H54 (cell line): Measurements from ENCODE around the gene TBL1X.

Source experiments
- DNase-seq: peaks from one replicate; pipeline ENCODE4 v3.0.0; 2011; ENCODE audit warnings: low spot score, mixed read lengths; ENCODE audit not compliant: insufficient read length
- FAIRE-seq: peaks from 3 replicates; lab custom pipeline; 2011; peaks lifted over from hg19 to GRCh38; lab: Jason Lieb, UNC
- POLR2A ChIP-seq: IDR thresholded peaks from 2 replicates; pipeline ENCODE4 v1.6.1; 2011; ENCODE audit warnings: low read depth, mild to moderate bottlenecking, low read length

The TBL1X gene

GRCh38 chrX:9708086-9708485 is 243.2 kb downstream of the TBL1X start:
- TF ChIP-seq POLR2A: no peak
- FAIRE-seq (no peak), DNase-seq (no peak)

- FAIRE-seq (no peak), DNase-seq (peak; percentile 8)
- no peak for TF ChIP-seq POLR2A
Observed at GRCh38 chrX:9708923-9709553, 244.2 kb downstream of the TBL1X start.

- TF ChIP-seq POLR2A: no peak
- FAIRE-seq: no peak
- DNase-seq: no peak
Observed at GRCh38 chrX:9710332-9710731, 245.5 kb downstream of the TBL1X start.

- no peak for FAIRE-seq
- TF ChIP-seq POLR2A: no peak
- no peak for DNase-seq
Observed at GRCh38 chrX:9717376-9717775, 252.5 kb downstream of the TBL1X start.

GRCh38 chrX:9724711-9725110 is 259.9 kb downstream of the TBL1X start:
- FAIRE-seq: no peak
- TF ChIP-seq POLR2A: no peak
- peak; percentile 1 for DNase-seq

GRCh38 chrX:9728261-9728660 is 263.4 kb downstream of the TBL1X start:
- TF ChIP-seq POLR2A: no peak
- FAIRE-seq (no peak), DNase-seq (no peak)

- TF ChIP-seq POLR2A: no peak
- FAIRE-seq (no peak), DNase-seq (no peak)
Observed at GRCh38 chrX:9729171-9729885, 264.5 kb downstream of the TBL1X start.

- DNase-seq: no peak
- FAIRE-seq: no peak
- TF ChIP-seq POLR2A: no peak
Observed at GRCh38 chrX:9730078-9730477, 265.2 kb downstream of the TBL1X start.

GRCh38 chrX:9730752-9731151 is 265.9 kb downstream of the TBL1X start:
- FAIRE-seq: no peak
- DNase-seq: no peak
- TF ChIP-seq POLR2A: no peak

- TF ChIP-seq POLR2A: no peak
- DNase-seq: no peak
- FAIRE-seq: no peak
Observed at GRCh38 chrX:9737363-9737762, 272.5 kb downstream of the TBL1X start.

GRCh38 chrX:9738151-9738550 is 273.3 kb downstream of the TBL1X start:
- no peak for FAIRE-seq
- TF ChIP-seq POLR2A: no peak
- DNase-seq: no peak

GRCh38 chrX:9739130-9739529 is 274.3 kb downstream of the TBL1X start:
- FAIRE-seq: no peak
- no peak for TF ChIP-seq POLR2A

GRCh38 chrX:9745417-9746115 is 280.7 kb downstream of the TBL1X start:
- FAIRE-seq: no peak
- TF ChIP-seq POLR2A: no peak
- no peak for DNase-seq

More at GRCh38 chrX:9739130-9739529, 274.3 kb downstream of the TBL1X start:
- no peak for DNase-seq

GRCh38 chrX:9746148-9746888 is 281.5 kb downstream of the TBL1X start:
- DNase-seq (no peak), FAIRE-seq (no peak)
- TF ChIP-seq POLR2A: no peak
